Caco-2 (cell line): Measurements from ENCODE around the gene IL31. TPM values are rescaled to one million over a fixed set of nuclear protein-coding genes. Genes with fewer than 3 reads are reported as not detected.

Experiments
- BruUV-seq: library from RNA; stranded (reverse); fragments of 400-500 nt; replicated peaks from 2 replicates; lab custom pipeline; 2021; lab: Mats Ljungman, UMichigan
- CTCF ChIA-PET: fragments of 300-600 bp; sonication (Branson Sonifier 250); formaldehyde crosslinking; loops from one replicate; lab custom pipeline; 2022; ENCODE audit warnings: antibody characterized with exemption; lab: Charles Lee
- POLR2A ChIA-PET: fragments of 300-600 bp; sonication (Branson Sonifier 250); formaldehyde crosslinking; loops from one replicate; lab custom pipeline; 2022; ENCODE audit warnings: antibody characterized with exemption; lab: Charles Lee
- DNase-seq, 2 experiments: peaks; one replicate each; pipeline versions ENCODE4 v3.0.0 to v3.0.0-alpha.2; 2020 to 2022
- H3K27me3 ChIP-seq: replicated peaks from 2 replicates; pipeline ENCODE4 v1.6.0; 2011; ENCODE audit warnings: low read length; ENCODE audit not compliant: control insufficient read depth, insufficient read depth
- H3K36me3 ChIP-seq: 2 replicates; pipeline ENCODE4 v1.5.1; 2011; ENCODE audit warnings: low read length; ENCODE audit not compliant: control insufficient read depth, insufficient read depth
- H3K4me1 ChIP-seq: fragments of 250-450 bp; sonication (Bioruptor Pico); 2 replicates; pipeline ENCODE4 v1.5.1; 2020; ENCODE audit warnings: mild to moderate bottlenecking
- H3K4me3 ChIP-seq: 2 replicates; pipeline ENCODE4 v1.5.1; 2011; ENCODE audit warnings: low read depth, mild to moderate bottlenecking, control low read depth, low read length
- H3K9me3 ChIP-seq: fragments of 250-450 bp; sonication (Bioruptor Pico); 2 replicates; pipeline ENCODE4 v1.5.1; 2020; ENCODE audit warnings: mild to moderate bottlenecking, moderate library complexity
- H3K27ac Mint-ChIP-seq: one replicate; pipeline ENCODE4 v1.8.0; 2022; ENCODE audit warnings: mixed read lengths; ENCODE audit not compliant: unreplicated experiment
- H3K27me3 Mint-ChIP-seq: one replicate; pipeline ENCODE4 v1.8.0; 2022; ENCODE audit warnings: mixed read lengths; ENCODE audit not compliant: insufficient read depth, unreplicated experiment
- H3K36me3 Mint-ChIP-seq: one replicate; pipeline ENCODE4 v1.8.0; 2022; ENCODE audit warnings: mild to moderate bottlenecking, mixed read lengths; ENCODE audit not compliant: insufficient read depth, unreplicated experiment
- H3K4me1 Mint-ChIP-seq: one replicate; pipeline ENCODE4 v1.8.0; 2022; ENCODE audit warnings: low read depth, mixed read lengths; ENCODE audit not compliant: unreplicated experiment
- H3K4me3 Mint-ChIP-seq: one replicate; pipeline ENCODE4 v1.8.0; 2022; ENCODE audit warnings: mild to moderate bottlenecking, moderate library complexity, mixed read lengths; ENCODE audit not compliant: unreplicated experiment
- H3K9me3 Mint-ChIP-seq: one replicate; pipeline ENCODE4 v1.8.0; 2022; ENCODE audit warnings: mixed read lengths; ENCODE audit not compliant: unreplicated experiment
- intact Hi-C: fragments of 100-400 bp; cut with micrococcal nuclease; formaldehyde crosslinking; loops from one replicate; pipeline ENCODE4 v1.10.0; 2022; ENCODE audit not compliant: unreplicated experiment
- total RNA-seq: library from RNA; stranded (reverse); gene quantifications from 2 replicates; pipeline ENCODE4 v1.2.3, GENCODE V29; 2022
- TF ChIP-seq, protein P1 (sequence below), 2 experiments: fragments of 200-600 bp in 1 of 2; IDR thresholded peaks; 1 replicate in 1 of 2; 2 replicates in 1 of 2; pipeline versions ENCODE4 v1.5.1 to v1.8.0; 2011 to 2022; ENCODE audit warnings: antibody characterized with exemption in 1 of 2, control low read depth in 1 of 2, inconsistent platforms in 1 of 2, low read depth in 1 of 2, low read length in 1 of 2, mild to moderate bottlenecking in 1 of 2, moderate library complexity in 1 of 2; ENCODE audit not compliant: insufficient read depth in 1 of 2, severe bottlenecking in 1 of 2, unreplicated experiment in 1 of 2

Gene IL31
- total RNA-seq, 1 experiment from 2014 or later = not detected

DNA sequence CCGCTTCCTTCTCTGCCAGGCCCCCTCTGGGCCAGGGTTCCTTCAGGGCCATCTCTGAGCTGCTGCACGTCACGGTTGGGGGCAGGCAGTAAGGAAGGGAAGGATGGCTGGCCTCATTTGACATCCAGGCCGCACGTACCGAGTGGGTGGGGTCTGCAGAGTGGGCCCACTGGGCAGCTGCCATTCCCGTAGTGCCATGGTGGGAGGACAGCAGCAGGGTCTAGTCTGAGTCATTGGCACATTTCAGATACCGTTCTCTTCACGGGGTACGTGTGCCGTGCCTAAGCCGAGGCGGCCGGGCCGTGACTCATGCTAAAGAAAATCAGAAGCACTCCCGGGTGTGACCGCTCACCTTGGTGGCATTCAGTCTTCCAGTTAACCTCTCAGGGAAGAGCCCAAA lies 43.9 kb downstream of the IL31 start:
- no peak overlapping the region for H3K4me3 Mint-ChIP-seq
- TF ChIP-seq, protein P1, sequence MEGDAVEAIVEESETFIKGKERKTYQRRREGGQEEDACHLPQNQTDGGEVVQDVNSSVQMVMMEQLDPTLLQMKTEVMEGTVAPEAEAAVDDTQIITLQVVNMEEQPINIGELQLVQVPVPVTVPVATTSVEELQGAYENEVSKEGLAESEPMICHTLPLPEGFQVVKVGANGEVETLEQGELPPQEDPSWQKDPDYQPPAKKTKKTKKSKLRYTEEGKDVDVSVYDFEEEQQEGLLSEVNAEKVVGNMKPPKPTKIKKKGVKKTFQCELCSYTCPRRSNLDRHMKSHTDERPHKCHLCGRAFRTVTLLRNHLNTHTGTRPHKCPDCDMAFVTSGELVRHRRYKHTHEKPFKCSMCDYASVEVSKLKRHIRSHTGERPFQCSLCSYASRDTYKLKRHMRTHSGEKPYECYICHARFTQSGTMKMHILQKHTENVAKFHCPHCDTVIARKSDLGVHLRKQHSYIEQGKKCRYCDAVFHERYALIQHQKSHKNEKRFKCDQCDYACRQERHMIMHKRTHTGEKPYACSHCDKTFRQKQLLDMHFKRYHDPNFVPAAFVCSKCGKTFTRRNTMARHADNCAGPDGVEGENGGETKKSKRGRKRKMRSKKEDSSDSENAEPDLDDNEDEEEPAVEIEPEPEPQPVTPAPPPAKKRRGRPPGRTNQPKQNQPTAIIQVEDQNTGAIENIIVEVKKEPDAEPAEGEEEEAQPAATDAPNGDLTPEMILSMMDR (IDR thresholded peaks at IDR 0.05; ENCODE audit: insufficient read depth in 1 of 2, low read depth in 1 of 2, low read length in 1 of 2, severe bottlenecking in 1 of 2, unreplicated experiment in 1 of 2) = no peak
- intact Hi-C loops = no loop called here
- BruUV-seq = no TSS peak
- Histone ChIP-seq H3K4me1 (no peaks in the 10 kb centered on the region), H3K36me3 (no peaks in the 10 kb centered on the region; the same call in 1 of the 2 replicates), H3K9me3 (no peaks in the 10 kb centered on the region), H3K4me3 (no peak overlapping the region), H3K27me3 (no peaks in the 10 kb centered on the region)
- ChIA-PET CTCF (interaction anchor here (0.5 to 1.2 kb wide), 3 partner anchors 19 to 177 kb away, joined by 3 to 7 read pairs (median 3); no protein-coding TSS in a partner anchor), POLR2A (interaction anchor here (1.2 kb wide), 1 partner anchor 52 kb away, joined by 3 read pairs; the partner anchor contains the start of gene MLXIP)
- no peak for DNase-seq
- no peaks in the 10 kb centered on the region for H3K9me3 Mint-ChIP-seq
- H3K36me3 Mint-ChIP-seq = peaks cover 36% of the 10 kb centered on the region
- H3K27me3 Mint-ChIP-seq = no peaks in the 10 kb centered on the region
- no peaks in the 10 kb centered on the region for H3K4me1 Mint-ChIP-seq
- no peak overlapping the region for H3K27ac Mint-ChIP-seq

DNA sequence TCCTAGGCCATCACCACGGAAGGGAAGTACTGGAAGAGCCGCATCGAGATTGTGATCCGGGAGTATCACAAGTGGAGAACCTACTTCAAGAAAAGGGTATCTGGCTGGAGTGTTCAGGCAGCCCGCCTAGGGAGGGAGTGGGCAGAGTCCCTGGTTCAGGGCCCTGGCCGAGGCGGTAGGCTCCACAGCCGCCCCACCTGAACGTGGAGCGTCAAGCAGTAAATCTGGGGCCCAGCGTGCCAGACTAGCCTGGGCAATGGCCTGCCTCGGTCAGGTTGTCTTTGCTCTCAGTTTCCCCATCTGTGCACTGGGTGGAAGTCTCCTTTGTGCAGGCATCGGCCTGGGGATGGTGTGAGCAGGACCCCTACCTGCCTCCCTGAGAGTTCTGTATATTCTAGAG lies 44.9 kb downstream of the IL31 start:
- Mint-ChIP-seq H3K36me3 (peaks cover 26% of the 10 kb centered on the region), H3K27me3 (no peaks in the 10 kb centered on the region), H3K9me3 (no peaks in the 10 kb centered on the region), H3K4me3 (no peak overlapping the region), H3K4me1 (no peaks in the 10 kb centered on the region), H3K27ac (no peak overlapping the region)
- Histone ChIP-seq H3K27me3 (no peaks in the 10 kb centered on the region), H3K4me1 (no peaks in the 10 kb centered on the region), H3K4me3 (no peak overlapping the region), H3K36me3 (no peaks in the 10 kb centered on the region; the same call in 1 of the 2 replicates), H3K9me3 (no peaks in the 10 kb centered on the region)
- intact Hi-C loops = no loop called here
- no TSS peak for BruUV-seq
- TF ChIP-seq, protein P1 (IDR thresholded peaks at IDR 0.05; ENCODE audit: insufficient read depth in 1 of 2, low read depth in 1 of 2, low read length in 1 of 2, severe bottlenecking in 1 of 2, unreplicated experiment in 1 of 2) = no peak
- no peak for DNase-seq
- POLR2A ChIA-PET = no interaction called here
- CTCF ChIA-PET = no interaction called here

DNA sequence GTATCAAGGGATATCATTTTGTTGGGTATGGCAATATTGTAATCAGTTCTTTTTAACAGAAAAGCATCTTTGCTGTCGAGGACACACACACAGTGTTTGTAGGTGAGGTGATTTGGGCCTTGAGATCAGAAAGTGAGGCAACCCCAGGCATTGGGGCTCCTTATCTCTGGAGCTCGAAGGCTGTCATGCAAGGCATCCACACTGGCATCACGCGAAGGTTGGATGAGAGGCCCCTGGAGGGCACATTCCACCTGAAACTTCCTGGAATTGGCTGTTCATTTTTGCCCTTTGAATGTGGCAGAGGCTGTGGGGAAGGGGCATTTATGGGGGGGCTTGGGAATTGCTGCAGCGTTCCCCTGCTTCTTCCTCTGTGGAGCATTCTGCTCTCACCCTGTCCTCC lies 45.5 kb downstream of the IL31 start:
- no peaks in the 10 kb centered on the region for H3K9me3 ChIP-seq
- ChIA-PET CTCF (no interaction called here), POLR2A (no interaction called here)
- no peak overlapping the region for H3K27ac Mint-ChIP-seq
- H3K27me3 Mint-ChIP-seq = no peaks in the 10 kb centered on the region
- H3K4me3 Mint-ChIP-seq = no peak overlapping the region
- no peak for DNase-seq
- no TSS peak for BruUV-seq
- H3K27me3 ChIP-seq = no peaks in the 10 kb centered on the region
- H3K9me3 Mint-ChIP-seq = no peaks in the 10 kb centered on the region
- H3K4me1 ChIP-seq = peaks cover 1% of the 10 kb centered on the region; the same call in 1 of the 2 replicates
- TF ChIP-seq, protein P1 (IDR thresholded peaks at IDR 0.05; ENCODE audit: insufficient read depth in 1 of 2, low read depth in 1 of 2, low read length in 1 of 2, severe bottlenecking in 1 of 2, unreplicated experiment in 1 of 2) = no peak
- H3K4me1 Mint-ChIP-seq = no peaks in the 10 kb centered on the region
- H3K36me3 ChIP-seq = no peaks in the 10 kb centered on the region; the same call in 1 of the 2 replicates
- H3K36me3 Mint-ChIP-seq = peaks cover 20% of the 10 kb centered on the region
- no peak overlapping the region for H3K4me3 ChIP-seq
- intact Hi-C loops = no loop called here
